HG03095 (cell line): ENCODE results near the gene BPIFB3.
"Not testable (repeated sequence)": the region's sequence is repeated elsewhere in the genome, so short reads cannot be mapped to it uniquely, and the experiment has no call there.

Source experiments
- ATAC-seq: cut with Tn5 transposase; IDR thresholded peaks from one replicate; pipeline ENCODE4 v1.9.1; 2021; ENCODE audit warnings: moderate library complexity; ENCODE audit not compliant: unreplicated experiment

The BPIFB3 gene

GRCh38 chr20:33082546-33082945, 28.8 kb downstream of the BPIFB3 start:
- no peak for ATAC-seq

GRCh38 chr20:33083544-33084340, 30.0 kb downstream of the BPIFB3 start:
- ATAC-seq: no peak

GRCh38 chr20:33084722-33085121, 31.0 kb downstream of the BPIFB3 start:
- no peak for ATAC-seq

- no peak for ATAC-seq
Observed at GRCh38 chr20:33086052-33086722, 32.5 kb downstream of the BPIFB3 start.

- ATAC-seq: no peak
Observed at GRCh38 chr20:33091147-33091546, 37.4 kb downstream of the BPIFB3 start.

- no peak for ATAC-seq
Observed at GRCh38 chr20:33091693-33092092, 38.0 kb downstream of the BPIFB3 start.

GRCh38 chr20:33092361-33092760, 38.7 kb downstream of the BPIFB3 start:
- no peak for ATAC-seq

GRCh38 chr20:33093074-33093473, 39.4 kb downstream of the BPIFB3 start:
- ATAC-seq: no peak

GRCh38 chr20:33093582-33093981, 39.9 kb downstream of the BPIFB3 start:
- ATAC-seq: no peak

GRCh38 chr20:33095249-33095648, 41.5 kb downstream of the BPIFB3 start:
- no peak for ATAC-seq

GRCh38 chr20:33095902-33096584, 42.3 kb downstream of the BPIFB3 start:
- ATAC-seq: not testable (repeated sequence)

- no peak for ATAC-seq
Observed at GRCh38 chr20:33097001-33097400, 43.3 kb downstream of the BPIFB3 start.

- ATAC-seq: no peak
Observed at GRCh38 chr20:33099843-33100538, 46.3 kb downstream of the BPIFB3 start.

- no peak for ATAC-seq
Observed at GRCh38 chr20:33103556-33103955, 49.9 kb downstream of the BPIFB3 start.

- ATAC-seq: no peak
Observed at GRCh38 chr20:33104336-33104735, 50.6 kb downstream of the BPIFB3 start.

- no peak for ATAC-seq
Observed at GRCh38 chr20:33105316-33105924, 51.7 kb downstream of the BPIFB3 start.

- not testable (repeated sequence) for ATAC-seq
Observed at GRCh38 chr20:33106058-33106620, 52.4 kb downstream of the BPIFB3 start.

- no peak for ATAC-seq
Observed at GRCh38 chr20:33108661-33109060, 55.0 kb downstream of the BPIFB3 start.

- ATAC-seq: no peak
Observed at GRCh38 chr20:33110147-33110825, 56.6 kb downstream of the BPIFB3 start.

- ATAC-seq: no peak
Observed at GRCh38 chr20:33111306-33111705, 57.6 kb downstream of the BPIFB3 start.
